CD4-positive, alpha-beta T cell (primary cell): ENCODE results near the gene LDLRAD4. TPM values are rescaled to one million over a fixed set of nuclear protein-coding genes. Genes with fewer than 3 reads are reported as not detected.

Source experiments
- ATAC-seq: fragments of 200-7000 bp; cut with Tn5 transposase; one replicate; pipeline ENCODE4 v1.10.0; 2022; ENCODE audit warnings: mild to moderate bottlenecking; ENCODE audit not compliant: poor library complexity
- CTCF ChIA-PET: fragments of 350-600 bp; sonication (Branson Sonifier 250); formaldehyde crosslinking; loops from one replicate; lab custom pipeline; 2021; ENCODE audit warnings: antibody characterized with exemption, inconsistent platforms; lab: Charles Lee
- POLR2A ChIA-PET: fragments of 350-600 bp; sonication (Branson Sonifier 250); formaldehyde crosslinking; loops from one replicate; lab custom pipeline; 2021; ENCODE audit warnings: antibody characterized with exemption, inconsistent platforms; lab: Charles Lee
- DNase-seq, 14 experiments: peaks; one replicate each; pipeline ENCODE4 v3.0.0-alpha.2; 2013 to 2020; ENCODE audit warnings: mixed read lengths in 2 of 14
- H3K27ac ChIP-seq, 2 donors: one replicate each; pipeline versions ENCODE4 v1.5.1 to v1.7.0; 2013; ENCODE audit warnings: low read length in 2 of 2, low read depth in 1 of 2, mild to moderate bottlenecking in 1 of 2
- H3K27me3 ChIP-seq, 2 experiments: 1 replicate in 1 of 2; 2 replicates in 1 of 2; pipeline versions ENCODE4 v1.6.1 to v1.7.0; 2013; ENCODE audit warnings: low read length in 2 of 2, control low read depth in 1 of 2, mild to moderate bottlenecking in 1 of 2, moderate library complexity in 1 of 2; ENCODE audit not compliant: insufficient read depth in 2 of 2, control insufficient read depth in 1 of 2
- H3K36me3 ChIP-seq: one replicate; pipeline ENCODE4 v1.6.1; 2013; ENCODE audit warnings: low read length, control low read depth; ENCODE audit not compliant: insufficient read depth
- H3K4me1 ChIP-seq: one replicate; pipeline ENCODE4 v1.6.1; 2013; ENCODE audit warnings: low read length, control low read depth; ENCODE audit not compliant: insufficient read depth
- H3K4me3 ChIP-seq: one replicate; pipeline ENCODE4 v1.5.1; 2013; ENCODE audit warnings: mild to moderate bottlenecking, low read length, moderate library complexity
- H3K9me3 ChIP-seq, 2 experiments: 1 replicate in 1 of 2; 2 replicates in 1 of 2; pipeline versions ENCODE4 v1.6.1 to v1.7.0; 2013; ENCODE audit warnings: low read length in 2 of 2, mild to moderate bottlenecking in 2 of 2, control low read depth in 1 of 2, moderate library complexity in 1 of 2; ENCODE audit not compliant: control insufficient read depth in 1 of 2, insufficient read depth in 1 of 2
- H3K27ac Mint-ChIP-seq: one replicate; pipeline ENCODE4 v1.8.0; 2020; ENCODE audit warnings: mixed read lengths
- H3K27me3 Mint-ChIP-seq: one replicate; pipeline ENCODE4 v1.8.0; 2021; ENCODE audit warnings: mixed read lengths
- H3K36me3 Mint-ChIP-seq: one replicate; pipeline ENCODE4 v1.8.0; 2021; ENCODE audit warnings: low read depth, mixed read lengths
- H3K4me1 Mint-ChIP-seq: one replicate; pipeline ENCODE4 v1.8.0; 2021; ENCODE audit warnings: low read depth, mixed read lengths
- H3K4me3 Mint-ChIP-seq: one replicate; pipeline ENCODE4 v1.8.0; 2020; ENCODE audit warnings: mild to moderate bottlenecking, mixed read lengths
- H3K9me3 Mint-ChIP-seq: one replicate; pipeline ENCODE4 v1.8.0; 2020; ENCODE audit warnings: mixed read lengths
- CTCF ChIP-seq: fragments of 200-600 bp; IDR thresholded peaks from one replicate; pipeline ENCODE4 v1.8.0; 2022; ENCODE audit warnings: antibody characterized with exemption, mild to moderate bottlenecking
- intact Hi-C, 2 experiments: fragments of 100-400 bp; cut with DNase I in 1 of 2; cut with micrococcal nuclease in 1 of 2; formaldehyde crosslinking; loops; one replicate each; pipeline versions ENCODE4 v1.15.1 to v1.9.0; 2023 to 2025; cut with DNase I, micrococcal nuclease
- total RNA-seq, 174 experiments: library from RNA in 2 of 174; stranded (reverse) in 2 of 174; gene quantifications; one replicate each; pipeline ENCODE4 v1.2.3 and lab custom pipeline; 2021 to 2026

Gene LDLRAD4
- total RNA-seq, 2 experiments from 2014 or later: 51.9 to 52.7 TPM

- Histone ChIP-seq H3K27ac (no peak overlapping the region), H3K4me3 (no peak overlapping the region), H3K4me1 (peaks cover 20% of the 10 kb centered on the region), H3K27me3 (no peaks in the 10 kb centered on the region), H3K9me3 (no peaks in the 10 kb centered on the region), H3K36me3 (peaks cover 6% of the 10 kb centered on the region)
- no peak for TF ChIP-seq CTCF
- ATAC-seq (no peak), DNase-seq (no peak)
- POLR2A ChIA-PET: no interaction called here
- no peak overlapping the region for H3K27ac Mint-ChIP-seq
- intact Hi-C loops: no loop called here
- H3K27me3 Mint-ChIP-seq: no peaks in the 10 kb centered on the region
- peaks cover 41% of the 10 kb centered on the region for H3K4me1 Mint-ChIP-seq
- peaks cover 25% of the 10 kb centered on the region for H3K36me3 Mint-ChIP-seq
- no peak overlapping the region for H3K4me3 Mint-ChIP-seq
- no peaks in the 10 kb centered on the region for H3K9me3 Mint-ChIP-seq
- CTCF ChIA-PET: no interaction called here
Observed at GRCh38 chr18:13397504-13398163, 179.1 kb downstream of the LDLRAD4 start.

- CTCF ChIA-PET: no interaction called here
- TF ChIP-seq CTCF: no peak
- POLR2A ChIA-PET: no interaction called here
- Histone ChIP-seq H3K9me3 (no peaks in the 10 kb centered on the region), H3K4me1 (peaks cover 17% of the 10 kb centered on the region), H3K36me3 (peaks cover 6% of the 10 kb centered on the region), H3K4me3 (no peak overlapping the region), H3K27me3 (no peaks in the 10 kb centered on the region), H3K27ac (no peak overlapping the region)
- Mint-ChIP-seq H3K9me3 (no peaks in the 10 kb centered on the region), H3K36me3 (peaks cover 30% of the 10 kb centered on the region), H3K27ac (no peak overlapping the region), H3K4me3 (no peak overlapping the region), H3K27me3 (no peaks in the 10 kb centered on the region), H3K4me1 (peaks cover 34% of the 10 kb centered on the region)
- no peak for ATAC-seq
- no peak for DNase-seq
- intact Hi-C loops: no loop called here
Observed at GRCh38 chr18:13398631-13399030, 180.1 kb downstream of the LDLRAD4 start.

- Histone ChIP-seq H3K36me3 (peaks cover 8% of the 10 kb centered on the region), H3K9me3 (no peaks in the 10 kb centered on the region), H3K4me3 (no peak overlapping the region), H3K27ac (no peak overlapping the region), H3K27me3 (no peaks in the 10 kb centered on the region), H3K4me1 (peaks cover 16% of the 10 kb centered on the region)
- Mint-ChIP-seq H3K9me3 (no peaks in the 10 kb centered on the region), H3K4me1 (peaks cover 27% of the 10 kb centered on the region), H3K27me3 (no peaks in the 10 kb centered on the region), H3K4me3 (no peak overlapping the region), H3K27ac (no peak overlapping the region), H3K36me3 (peaks cover 34% of the 10 kb centered on the region)
- ATAC-seq (no peak), DNase-seq (no peak)
- ChIA-PET POLR2A (no interaction called here), CTCF (no interaction called here)
- TF ChIP-seq CTCF: no peak
- intact Hi-C loops: no loop called here
Observed at GRCh38 chr18:13399511-13399910, 181.0 kb downstream of the LDLRAD4 start.
